ENCODE measurements around the gene TBL1X. TPM values are rescaled to one million over a fixed set of nuclear protein-coding genes. Genes with fewer than 3 reads are reported as not detected.

Gene TBL1X
- total and polyA plus RNA-seq, 2 experiments from 2014 or later: 8.7 to 26.9 TPM

DNA sequence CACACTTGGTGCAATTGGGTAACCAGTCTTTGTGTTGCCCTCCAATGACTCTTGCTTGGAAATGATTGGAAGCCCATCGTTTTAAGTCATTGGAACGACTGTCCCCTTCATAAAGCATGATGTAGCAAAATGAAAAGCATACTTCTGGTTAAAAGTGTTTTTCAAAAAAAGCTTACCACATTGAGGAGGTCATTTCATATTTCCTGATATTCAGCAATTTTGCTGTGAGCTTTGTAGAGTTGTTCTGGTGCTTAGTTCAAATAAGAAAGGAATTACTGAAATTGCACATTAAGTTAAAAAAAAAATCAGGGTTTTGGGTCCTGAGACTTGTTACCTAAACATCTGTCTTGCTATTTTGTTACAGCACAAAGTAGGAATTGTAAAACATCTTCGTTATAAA, 51.8 kb downstream of the TBL1X start:
- H3K9me2 ChIP-seq (ENCODE audit: insufficient read depth): no peaks in the 10 kb centered on the region
- no peak overlapping the region for H2AFZ ChIP-seq
- Mint-ChIP-seq H3K27me3 (ENCODE audit: insufficient read depth, low read depth, poor library complexity) (no peaks in the 10 kb centered on the region), H3K4me3 (no peak overlapping the region), H3K9me3 (no peaks in the 10 kb centered on the region), H3K4me1 (peaks cover 30% of the 10 kb centered on the region), H3K36me3 (ENCODE audit: low read depth) (peaks cover 10% of the 10 kb centered on the region), H3K27ac (no peak overlapping the region; the same call in 1 of the 2 replicates)
- no peaks in the 10 kb centered on the region for H3K27me3 ChIP-seq (ENCODE audit: insufficient read depth)
- no peak overlapping the region for H3K4me3 ChIP-seq
- H3K4me1 ChIP-seq (ENCODE audit: insufficient read depth): no peaks in the 10 kb centered on the region
- DNase-seq (ENCODE audit: low spot score) (no peak), ATAC-seq (no peak)
- no peak overlapping the region for H3K4me2 ChIP-seq
- no peak overlapping the region for H3K27ac ChIP-seq (ENCODE audit: low read depth)
- H3F3A ChIP-seq (replicated peaks; ENCODE audit: low read depth): no peaks in the 10 kb centered on the region
- H3K79me2 ChIP-seq (replicated peaks; ENCODE audit: insufficient read depth): peaks cover 7% of the 10 kb centered on the region; the same call in 1 of the 2 replicates
- TF ChIP-seq, protein P1, sequence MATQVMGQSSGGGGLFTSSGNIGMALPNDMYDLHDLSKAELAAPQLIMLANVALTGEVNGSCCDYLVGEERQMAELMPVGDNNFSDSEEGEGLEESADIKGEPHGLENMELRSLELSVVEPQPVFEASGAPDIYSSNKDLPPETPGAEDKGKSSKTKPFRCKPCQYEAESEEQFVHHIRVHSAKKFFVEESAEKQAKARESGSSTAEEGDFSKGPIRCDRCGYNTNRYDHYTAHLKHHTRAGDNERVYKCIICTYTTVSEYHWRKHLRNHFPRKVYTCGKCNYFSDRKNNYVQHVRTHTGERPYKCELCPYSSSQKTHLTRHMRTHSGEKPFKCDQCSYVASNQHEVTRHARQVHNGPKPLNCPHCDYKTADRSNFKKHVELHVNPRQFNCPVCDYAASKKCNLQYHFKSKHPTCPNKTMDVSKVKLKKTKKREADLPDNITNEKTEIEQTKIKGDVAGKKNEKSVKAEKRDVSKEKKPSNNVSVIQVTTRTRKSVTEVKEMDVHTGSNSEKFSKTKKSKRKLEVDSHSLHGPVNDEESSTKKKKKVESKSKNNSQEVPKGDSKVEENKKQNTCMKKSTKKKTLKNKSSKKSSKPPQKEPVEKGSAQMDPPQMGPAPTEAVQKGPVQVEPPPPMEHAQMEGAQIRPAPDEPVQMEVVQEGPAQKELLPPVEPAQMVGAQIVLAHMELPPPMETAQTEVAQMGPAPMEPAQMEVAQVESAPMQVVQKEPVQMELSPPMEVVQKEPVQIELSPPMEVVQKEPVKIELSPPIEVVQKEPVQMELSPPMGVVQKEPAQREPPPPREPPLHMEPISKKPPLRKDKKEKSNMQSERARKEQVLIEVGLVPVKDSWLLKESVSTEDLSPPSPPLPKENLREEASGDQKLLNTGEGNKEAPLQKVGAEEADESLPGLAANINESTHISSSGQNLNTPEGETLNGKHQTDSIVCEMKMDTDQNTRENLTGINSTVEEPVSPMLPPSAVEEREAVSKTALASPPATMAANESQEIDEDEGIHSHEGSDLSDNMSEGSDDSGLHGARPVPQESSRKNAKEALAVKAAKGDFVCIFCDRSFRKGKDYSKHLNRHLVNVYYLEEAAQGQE (IDR thresholded peaks at IDR 0.05; ENCODE audit: unreplicated experiment): no peak
- TF ChIP-seq STAT1 (IDR thresholded peaks at IDR 0.05; ENCODE audit: unreplicated experiment): no peak
- no peak for TF ChIP-seq EZH2phosphoT487 (IDR thresholded peaks at IDR 0.05; ENCODE audit: unreplicated experiment)
- TF ChIP-seq POLR2AphosphoS5 (IDR thresholded peaks at IDR 0.05; ENCODE audit: low read depth): no peak
- TF ChIP-seq, protein P2, sequence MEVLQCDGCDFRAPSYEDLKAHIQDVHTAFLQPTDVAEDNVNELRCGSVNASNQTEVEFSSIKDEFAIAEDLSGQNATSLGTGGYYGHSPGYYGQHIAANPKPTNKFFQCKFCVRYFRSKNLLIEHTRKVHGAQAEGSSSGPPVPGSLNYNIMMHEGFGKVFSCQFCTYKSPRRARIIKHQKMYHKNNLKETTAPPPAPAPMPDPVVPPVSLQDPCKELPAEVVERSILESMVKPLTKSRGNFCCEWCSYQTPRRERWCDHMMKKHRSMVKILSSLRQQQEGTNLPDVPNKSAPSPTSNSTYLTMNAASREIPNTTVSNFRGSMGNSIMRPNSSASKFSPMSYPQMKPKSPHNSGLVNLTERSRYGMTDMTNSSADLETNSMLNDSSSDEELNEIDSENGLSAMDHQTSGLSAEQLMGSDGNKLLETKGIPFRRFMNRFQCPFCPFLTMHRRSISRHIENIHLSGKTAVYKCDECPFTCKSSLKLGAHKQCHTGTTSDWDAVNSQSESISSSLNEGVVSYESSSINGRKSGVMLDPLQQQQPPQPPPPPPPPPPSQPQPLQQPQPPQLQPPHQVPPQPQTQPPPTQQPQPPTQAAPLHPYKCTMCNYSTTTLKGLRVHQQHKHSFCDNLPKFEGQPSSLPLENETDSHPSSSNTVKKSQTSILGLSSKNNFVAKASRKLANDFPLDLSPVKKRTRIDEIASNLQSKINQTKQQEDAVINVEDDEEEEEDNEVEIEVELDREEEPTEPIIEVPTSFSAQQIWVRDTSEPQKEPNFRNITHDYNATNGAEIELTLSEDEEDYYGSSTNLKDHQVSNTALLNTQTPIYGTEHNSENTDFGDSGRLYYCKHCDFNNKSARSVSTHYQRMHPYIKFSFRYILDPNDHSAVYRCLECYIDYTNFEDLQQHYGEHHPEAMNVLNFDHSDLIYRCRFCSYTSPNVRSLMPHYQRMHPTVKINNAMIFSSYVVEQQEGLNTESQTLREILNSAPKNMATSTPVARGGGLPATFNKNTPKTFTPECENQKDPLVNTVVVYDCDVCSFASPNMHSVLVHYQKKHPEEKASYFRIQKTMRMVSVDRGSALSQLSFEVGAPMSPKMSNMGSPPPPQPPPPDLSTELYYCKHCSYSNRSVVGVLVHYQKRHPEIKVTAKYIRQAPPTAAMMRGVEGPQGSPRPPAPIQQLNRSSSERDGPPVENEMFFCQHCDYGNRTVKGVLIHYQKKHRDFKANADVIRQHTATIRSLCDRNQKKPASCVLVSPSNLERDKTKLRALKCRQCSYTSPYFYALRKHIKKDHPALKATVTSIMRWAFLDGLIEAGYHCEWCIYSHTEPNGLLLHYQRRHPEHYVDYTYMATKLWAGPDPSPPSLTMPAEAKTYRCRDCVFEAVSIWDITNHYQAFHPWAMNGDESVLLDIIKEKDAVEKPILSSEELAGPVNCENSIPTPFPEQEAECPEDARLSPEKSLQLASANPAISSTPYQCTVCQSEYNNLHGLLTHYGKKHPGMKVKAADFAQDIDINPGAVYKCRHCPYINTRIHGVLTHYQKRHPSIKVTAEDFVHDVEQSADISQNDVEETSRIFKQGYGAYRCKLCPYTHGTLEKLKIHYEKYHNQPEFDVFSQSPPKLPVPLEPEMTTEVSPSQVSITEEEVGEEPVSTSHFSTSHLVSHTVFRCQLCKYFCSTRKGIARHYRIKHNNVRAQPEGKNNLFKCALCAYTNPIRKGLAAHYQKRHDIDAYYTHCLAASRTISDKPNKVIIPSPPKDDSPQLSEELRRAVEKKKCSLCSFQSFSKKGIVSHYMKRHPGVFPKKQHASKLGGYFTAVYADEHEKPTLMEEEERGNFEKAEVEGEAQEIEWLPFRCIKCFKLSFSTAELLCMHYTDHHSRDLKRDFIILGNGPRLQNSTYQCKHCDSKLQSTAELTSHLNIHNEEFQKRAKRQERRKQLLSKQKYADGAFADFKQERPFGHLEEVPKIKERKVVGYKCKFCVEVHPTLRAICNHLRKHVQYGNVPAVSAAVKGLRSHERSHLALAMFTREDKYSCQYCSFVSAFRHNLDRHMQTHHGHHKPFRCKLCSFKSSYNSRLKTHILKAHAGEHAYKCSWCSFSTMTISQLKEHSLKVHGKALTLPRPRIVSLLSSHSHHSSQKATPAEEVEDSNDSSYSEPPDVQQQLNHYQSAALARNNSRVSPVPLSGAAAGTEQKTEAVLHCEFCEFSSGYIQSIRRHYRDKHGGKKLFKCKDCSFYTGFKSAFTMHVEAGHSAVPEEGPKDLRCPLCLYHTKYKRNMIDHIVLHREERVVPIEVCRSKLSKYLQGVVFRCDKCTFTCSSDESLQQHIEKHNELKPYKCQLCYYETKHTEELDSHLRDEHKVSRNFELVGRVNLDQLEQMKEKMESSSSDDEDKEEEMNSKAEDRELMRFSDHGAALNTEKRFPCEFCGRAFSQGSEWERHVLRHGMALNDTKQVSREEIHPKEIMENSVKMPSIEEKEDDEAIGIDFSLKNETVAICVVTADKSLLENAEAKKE (CRISPR knock-in tag; IDR thresholded peaks at IDR 0.05): no peak
- TF ChIP-seq, protein P3, sequence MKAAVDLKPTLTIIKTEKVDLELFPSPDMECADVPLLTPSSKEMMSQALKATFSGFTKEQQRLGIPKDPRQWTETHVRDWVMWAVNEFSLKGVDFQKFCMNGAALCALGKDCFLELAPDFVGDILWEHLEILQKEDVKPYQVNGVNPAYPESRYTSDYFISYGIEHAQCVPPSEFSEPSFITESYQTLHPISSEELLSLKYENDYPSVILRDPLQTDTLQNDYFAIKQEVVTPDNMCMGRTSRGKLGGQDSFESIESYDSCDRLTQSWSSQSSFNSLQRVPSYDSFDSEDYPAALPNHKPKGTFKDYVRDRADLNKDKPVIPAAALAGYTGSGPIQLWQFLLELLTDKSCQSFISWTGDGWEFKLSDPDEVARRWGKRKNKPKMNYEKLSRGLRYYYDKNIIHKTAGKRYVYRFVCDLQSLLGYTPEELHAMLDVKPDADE (IDR thresholded peaks at IDR 0.05): no peak
- TF ChIP-seq JUNB (IDR thresholded peaks at IDR 0.05; ENCODE audit: unreplicated experiment): no peak
- TF ChIP-seq ZNF114 (CRISPR knock-in tag; IDR thresholded peaks at IDR 0.05): no peak
- TF ChIP-seq NANOG (IDR thresholded peaks at IDR 0.05; ENCODE audit: borderline replicate concordance): no peak
- no peak for TF ChIP-seq EZH2 (IDR thresholded peaks at IDR 0.05; ENCODE audit: low read depth, unreplicated experiment)
- TF ChIP-seq ZNF331 (CRISPR knock-in tag; IDR thresholded peaks at IDR 0.05; ENCODE audit: low read depth): no peak
- TF ChIP-seq, protein P4, sequence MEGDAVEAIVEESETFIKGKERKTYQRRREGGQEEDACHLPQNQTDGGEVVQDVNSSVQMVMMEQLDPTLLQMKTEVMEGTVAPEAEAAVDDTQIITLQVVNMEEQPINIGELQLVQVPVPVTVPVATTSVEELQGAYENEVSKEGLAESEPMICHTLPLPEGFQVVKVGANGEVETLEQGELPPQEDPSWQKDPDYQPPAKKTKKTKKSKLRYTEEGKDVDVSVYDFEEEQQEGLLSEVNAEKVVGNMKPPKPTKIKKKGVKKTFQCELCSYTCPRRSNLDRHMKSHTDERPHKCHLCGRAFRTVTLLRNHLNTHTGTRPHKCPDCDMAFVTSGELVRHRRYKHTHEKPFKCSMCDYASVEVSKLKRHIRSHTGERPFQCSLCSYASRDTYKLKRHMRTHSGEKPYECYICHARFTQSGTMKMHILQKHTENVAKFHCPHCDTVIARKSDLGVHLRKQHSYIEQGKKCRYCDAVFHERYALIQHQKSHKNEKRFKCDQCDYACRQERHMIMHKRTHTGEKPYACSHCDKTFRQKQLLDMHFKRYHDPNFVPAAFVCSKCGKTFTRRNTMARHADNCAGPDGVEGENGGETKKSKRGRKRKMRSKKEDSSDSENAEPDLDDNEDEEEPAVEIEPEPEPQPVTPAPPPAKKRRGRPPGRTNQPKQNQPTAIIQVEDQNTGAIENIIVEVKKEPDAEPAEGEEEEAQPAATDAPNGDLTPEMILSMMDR (conservative IDR thresholded peaks at IDR 0.05; ENCODE audit: low read depth in 2 of 2): no peak
- no peak for TF ChIP-seq CREB1 (CRISPR knock-in tag; IDR thresholded peaks at IDR 0.05; ENCODE audit: low read depth)
- H4K20me1 ChIP-seq (replicated peaks; ENCODE audit: insufficient read depth): no peaks in the 10 kb centered on the region
- no peaks in the 10 kb centered on the region for H3K36me3 ChIP-seq (ENCODE audit: insufficient read depth)

All from GM23338 (cell line).